Glomerular visceral epithelial cell (primary cell): Measurements from ENCODE around the gene BMPR2.
"Not testable (repeated sequence)": the region's sequence is repeated elsewhere in the genome, so short reads cannot be mapped to it uniquely, and the experiment has no call there.

Experiments
- DNase-seq: peaks from one replicate; pipeline ENCODE4 v3.0.0-alpha.2; 2016; ENCODE audit errors: extremely low spot score

BMPR2 gene

DNA sequence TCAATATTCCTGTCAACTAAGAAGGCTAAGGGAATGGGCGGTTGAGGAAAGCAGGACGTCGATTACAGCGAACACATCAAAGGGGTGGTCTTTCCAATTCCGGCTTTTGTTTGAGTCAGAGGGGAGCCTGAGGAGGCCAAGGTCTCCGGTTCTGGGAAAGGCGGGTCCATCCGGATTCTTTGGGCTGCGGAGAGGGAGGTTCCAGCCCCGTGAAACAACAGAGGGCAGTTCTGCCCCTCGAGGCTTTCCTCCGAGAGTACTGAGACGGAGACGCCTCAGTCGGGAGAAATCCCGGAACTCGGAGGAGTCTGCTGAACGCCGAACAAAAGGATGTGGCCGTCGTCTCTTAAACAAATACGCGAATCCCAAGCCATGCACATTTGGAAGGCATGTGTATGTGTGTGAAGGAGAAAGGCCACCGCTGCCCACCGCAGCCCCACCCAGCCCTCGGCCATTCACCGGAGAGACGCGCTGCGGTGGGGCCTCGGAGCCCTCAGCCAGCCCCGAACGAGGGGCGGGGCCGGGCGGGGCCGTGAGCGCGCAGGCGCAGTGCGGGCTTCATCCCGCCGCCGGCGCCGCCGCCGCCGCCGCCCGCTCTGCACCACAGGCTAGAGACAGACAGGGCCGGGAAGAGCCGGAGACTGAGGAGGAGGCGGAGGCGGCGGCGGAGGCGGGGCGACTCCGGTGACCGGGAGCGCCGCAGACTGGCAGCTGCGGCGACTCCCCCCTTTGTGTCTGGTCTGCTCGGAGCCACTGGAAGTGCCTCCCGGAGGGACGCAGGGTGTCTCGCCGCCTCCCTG lies at the start of gene BMPR2:
Gene BMPR2 (plus strand): TSS at position 719 of the 800 bp plus-strand sequence. CDS start 1,148 bp downstream, outside the sequence.
- peak; percentile 97 for DNase-seq

GRCh38 chr2:202327858-202328257 lies 48.3 kb upstream of the BMPR2 start:
- no peak for DNase-seq

- DNase-seq: peak; percentile 24
Observed at GRCh38 chr2:202335791-202336467, 40.2 kb upstream of the BMPR2 start.

DNA sequence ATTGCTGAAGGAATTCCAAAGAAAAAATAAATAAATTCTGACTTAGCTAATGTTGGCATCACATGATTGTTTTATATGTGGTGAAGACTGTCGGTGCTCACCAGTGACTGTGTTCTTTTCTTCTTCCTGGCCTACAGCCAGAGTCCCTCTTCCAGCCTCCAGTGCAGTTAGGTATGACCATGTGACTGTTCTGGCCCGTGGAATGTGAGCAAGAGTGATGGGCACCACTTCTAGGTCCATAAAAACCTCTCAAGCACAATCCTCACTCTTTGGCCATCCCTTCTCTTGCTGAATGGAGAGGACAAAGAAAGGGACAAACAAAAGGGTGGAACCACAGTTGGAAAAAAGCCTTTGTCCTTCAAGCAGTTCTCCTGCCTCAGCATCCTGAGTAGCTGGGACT lies 39.0 kb upstream of the BMPR2 start:
- peak; percentile 34 for DNase-seq

DNA sequence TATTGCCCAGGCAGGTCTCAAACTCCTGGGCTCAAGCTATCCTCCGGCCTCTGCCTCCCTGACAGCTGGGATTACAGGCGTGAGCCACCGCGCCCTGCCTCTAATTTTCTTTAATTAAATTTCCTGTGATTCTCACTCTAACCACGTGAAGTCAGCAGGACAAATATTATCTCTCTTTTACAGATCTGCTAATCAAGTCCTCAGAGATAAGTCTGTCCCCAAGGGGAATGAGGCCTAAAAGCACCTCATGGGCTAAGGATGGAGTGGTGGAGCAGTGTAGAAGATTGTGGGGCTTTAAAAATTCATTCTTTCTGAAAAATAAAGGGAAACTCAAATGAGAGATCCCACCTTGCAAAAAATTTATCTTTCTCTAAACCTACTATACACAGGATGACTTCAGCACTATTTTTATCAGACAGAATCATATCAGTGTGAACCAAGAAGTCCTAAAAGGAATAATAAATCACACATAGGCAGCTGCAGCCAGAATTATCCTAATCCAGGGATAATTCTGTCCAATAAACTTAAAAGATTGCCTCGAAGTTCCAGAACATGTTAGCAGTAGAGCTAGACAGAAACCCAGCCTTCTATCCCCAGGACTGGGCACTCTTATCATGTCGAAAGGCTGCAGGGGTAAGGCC lies 38.3 kb upstream of the BMPR2 start:
- no peak for DNase-seq

- DNase-seq: no peak
Observed at GRCh38 chr2:202339071-202339870, 36.9 kb upstream of the BMPR2 start.

DNA sequence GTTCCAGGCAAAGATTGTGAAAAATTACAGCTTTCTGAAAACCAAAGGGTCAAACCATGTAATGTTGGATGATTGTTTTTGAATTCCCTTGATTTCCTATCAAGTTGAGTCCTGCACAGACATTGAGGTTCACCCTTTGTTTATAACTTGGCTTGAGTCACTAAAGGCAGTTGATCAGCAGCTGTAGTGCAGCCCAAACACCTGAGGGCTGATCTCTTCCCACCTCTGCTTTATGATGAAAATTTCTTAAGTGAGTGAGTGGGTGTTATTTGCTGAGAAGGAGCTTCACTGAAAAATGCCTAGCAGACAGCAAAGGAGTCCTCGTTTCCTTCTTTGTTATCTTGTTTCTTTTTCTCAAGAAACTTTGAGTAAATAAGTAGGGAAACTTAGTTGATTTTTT lies 31.9 kb upstream of the BMPR2 start:
- DNase-seq: no peak

- no peak for DNase-seq
Observed at GRCh38 chr2:202346180-202346579, 29.9 kb upstream of the BMPR2 start.

DNA sequence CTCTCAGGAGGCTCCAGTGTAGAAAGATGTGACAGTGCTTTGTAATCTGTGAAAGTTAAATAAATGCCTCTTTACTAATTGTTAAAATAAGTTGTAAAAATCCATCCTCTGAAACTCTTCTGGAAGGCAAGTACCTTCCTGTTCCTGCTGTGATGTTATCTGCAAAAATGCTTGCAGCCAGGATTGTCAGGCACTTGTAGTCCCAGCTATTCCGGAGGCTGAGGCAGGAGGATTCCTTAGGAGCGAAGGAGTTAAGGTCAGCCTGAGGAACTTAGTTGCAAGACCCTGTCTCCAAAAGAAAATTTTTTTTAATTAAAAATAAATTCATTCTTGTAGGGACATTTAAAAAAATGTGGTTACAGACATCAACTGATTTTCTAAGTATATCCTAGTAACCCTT lies 22.7 kb upstream of the BMPR2 start:
- no peak for DNase-seq

DNA sequence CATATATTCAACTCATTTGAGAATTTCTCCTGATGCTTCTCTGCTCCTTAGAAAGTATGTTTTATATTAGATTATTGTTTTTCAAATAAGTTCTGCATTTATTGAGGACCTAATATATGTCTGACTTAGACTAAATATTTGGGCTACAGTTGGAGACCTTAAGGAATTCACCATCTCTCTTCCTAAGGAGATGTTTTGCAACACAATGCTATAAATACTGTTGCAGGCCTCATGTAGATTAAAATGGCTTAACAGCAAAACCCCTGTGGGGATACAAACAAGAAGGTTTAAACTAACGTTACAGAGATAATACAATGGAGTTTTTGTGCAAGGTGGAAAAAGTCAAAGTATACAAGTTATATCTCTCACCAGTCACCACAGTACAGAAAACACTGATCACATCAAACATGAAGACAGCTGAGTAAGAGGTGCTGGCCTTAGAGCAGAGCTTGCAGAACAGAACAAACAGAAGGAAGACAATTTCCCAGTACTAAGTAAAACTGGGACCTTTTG lies 20.1 kb upstream of the BMPR2 start:
- no peak for DNase-seq

DNA sequence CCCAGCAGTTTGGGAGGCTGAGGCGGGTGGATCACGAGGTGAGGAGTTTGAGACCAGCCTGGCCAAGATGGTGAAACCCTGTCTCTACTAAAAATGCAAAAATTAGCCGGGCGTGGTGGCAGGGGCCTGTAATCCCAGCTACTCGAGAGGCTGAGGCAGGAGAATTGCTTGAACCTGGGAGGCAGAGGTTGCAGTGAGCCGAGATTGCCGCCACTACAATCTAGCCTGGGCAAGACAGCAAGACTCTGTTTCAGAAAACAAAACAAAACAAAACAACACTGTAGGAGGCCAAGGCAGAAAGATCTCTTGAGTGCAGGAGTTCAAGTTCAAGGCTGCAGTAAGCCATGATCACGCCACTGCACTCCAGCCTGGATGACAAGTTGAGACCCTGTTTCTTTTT lies 17.2 kb upstream of the BMPR2 start:
- DNase-seq: not testable (repeated sequence)

DNA sequence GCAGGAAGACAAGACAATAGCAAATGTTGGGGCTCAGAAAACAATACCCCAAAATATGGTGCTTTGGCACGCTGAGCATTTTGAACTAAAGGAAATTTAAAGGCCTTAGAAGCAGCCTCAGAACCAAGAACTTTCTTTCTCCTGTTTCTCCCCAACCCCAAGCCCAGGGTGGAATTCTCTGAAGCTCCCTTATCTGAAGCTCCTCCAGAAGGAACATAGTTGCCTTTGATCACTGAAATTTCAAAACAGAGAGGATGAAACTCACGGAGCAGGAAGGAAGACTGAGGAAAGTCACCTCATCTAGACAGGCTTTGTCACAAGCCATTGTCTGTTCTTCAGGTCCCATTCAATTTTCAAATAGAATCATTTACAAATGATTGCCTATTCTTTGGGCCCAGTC lies 15.5 kb upstream of the BMPR2 start:
- no peak for DNase-seq

DNA sequence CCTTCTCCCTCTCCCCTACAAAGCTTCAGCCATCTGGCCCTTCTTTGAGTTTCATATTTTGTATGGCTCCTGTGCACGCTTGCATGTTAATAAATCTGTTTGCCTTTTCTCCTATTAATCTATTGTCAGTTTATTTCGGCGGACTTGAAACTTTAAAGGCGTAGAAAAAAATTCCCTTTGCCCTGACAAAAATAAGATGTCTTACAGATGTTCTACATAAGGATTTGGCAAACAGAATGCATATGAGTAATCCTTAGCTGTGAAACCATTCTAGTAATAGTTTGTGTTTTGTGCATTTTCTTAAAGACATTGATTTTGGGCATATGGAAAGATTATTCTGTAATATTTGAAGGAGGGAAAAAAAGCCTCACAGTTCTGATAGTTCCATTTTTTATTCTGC lies 15.0 kb upstream of the BMPR2 start:
- DNase-seq: no peak

DNA sequence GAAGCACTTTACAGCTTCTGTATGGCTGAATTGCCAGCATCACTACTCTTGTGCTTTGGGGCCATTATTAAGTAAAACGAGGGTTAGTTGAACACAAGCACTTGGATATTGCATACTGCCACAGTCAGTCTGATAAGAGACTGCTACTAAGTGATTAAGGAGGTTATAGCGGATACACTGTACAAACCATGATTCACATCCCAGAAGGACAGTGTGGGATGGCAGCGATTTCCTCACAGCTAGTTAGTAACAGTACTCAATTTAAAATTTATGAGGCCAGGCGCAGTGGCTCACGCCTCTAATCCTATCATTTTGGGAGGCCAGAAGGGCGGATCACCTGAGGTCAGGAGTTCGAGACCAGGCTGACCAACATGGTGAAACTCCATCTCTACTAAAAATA lies 2.6 kb upstream of the BMPR2 start:
- no peak for DNase-seq

DNA sequence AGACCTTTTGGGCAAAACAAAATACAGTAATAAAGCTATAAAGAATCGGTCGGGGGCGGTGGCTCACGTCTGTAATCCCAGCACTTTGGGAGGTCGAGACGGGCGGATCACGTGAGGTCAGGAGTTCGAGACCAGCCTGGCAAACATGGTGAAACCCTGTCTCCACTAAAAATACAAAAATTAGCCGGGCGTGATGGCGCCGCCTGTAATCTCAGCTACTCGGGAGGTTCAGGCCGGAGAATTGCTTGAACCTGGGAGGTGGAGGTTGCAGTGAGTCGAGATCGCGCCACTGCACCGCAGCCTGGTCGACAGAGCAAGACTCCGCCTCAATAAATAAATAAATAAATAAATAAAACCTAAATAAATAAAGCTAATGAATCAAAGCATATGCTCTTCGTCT lies 1.7 kb upstream of the BMPR2 start:
- DNase-seq: not testable (repeated sequence)

DNA sequence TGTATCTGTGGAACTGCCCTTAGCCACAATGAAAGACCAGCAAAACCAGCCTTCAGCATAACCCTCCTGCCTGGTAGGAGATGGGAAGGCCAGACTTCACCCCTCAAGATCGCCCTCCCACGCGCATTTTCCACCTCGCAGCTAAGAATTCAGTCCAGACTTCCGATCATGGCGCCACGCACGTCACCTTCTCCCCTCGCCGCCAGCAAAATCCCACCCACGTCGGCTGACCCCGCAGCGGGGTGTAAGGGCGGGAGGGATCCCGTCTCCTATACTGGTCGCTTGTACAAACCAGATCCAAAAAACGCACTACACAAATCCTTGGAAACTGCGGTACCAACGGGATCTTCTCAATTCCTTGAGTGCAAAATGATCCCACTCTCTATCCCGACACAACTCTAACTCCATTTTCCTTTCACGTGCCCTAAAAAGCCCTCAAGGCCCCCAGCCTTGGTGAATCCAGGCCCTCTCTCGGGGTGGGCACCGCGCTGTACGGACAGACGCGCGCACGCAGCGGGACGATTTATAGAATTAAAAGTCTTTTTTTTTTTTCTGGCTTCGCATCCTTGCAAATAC lies 1.0 kb upstream of the BMPR2 start:
- DNase-seq: peak; percentile 76

DNA sequence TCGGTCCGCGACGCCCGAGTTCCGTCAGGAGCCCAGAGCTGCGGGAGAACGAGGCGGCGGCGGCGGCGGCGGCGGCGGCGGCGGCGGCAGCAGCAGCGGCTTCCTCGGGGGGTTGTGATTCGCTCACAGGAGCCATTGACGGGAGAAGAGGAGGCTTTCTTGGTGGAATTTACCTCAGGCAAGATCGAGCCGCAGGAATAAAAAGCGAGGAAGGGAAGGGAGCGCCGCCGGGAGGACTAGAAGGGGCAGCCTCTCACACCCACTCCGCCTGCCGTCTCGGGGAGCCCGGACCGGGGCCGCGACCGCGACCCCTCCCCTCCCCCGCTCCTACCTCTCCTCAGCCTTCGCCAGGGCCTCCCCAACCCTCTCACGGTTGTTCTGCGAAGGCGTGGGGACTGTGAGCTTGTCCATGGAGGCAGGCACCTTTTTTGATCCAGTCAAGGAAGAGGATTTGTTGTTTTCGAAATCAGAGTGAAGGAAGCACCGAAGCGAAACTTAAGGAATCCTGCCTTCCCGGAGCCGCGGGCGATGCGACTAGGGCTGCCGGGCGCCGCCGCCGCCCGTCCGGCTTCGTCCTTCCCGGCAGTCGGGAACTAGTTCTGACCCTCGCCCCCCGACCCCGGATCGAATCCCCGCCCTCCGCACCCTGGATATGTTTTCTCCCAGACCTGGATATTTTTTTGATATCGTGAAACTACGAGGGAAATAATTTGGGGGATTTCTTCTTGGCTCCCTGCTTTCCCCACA lies 506 bp downstream of the BMPR2 start:
- no peak for DNase-seq

DNA sequence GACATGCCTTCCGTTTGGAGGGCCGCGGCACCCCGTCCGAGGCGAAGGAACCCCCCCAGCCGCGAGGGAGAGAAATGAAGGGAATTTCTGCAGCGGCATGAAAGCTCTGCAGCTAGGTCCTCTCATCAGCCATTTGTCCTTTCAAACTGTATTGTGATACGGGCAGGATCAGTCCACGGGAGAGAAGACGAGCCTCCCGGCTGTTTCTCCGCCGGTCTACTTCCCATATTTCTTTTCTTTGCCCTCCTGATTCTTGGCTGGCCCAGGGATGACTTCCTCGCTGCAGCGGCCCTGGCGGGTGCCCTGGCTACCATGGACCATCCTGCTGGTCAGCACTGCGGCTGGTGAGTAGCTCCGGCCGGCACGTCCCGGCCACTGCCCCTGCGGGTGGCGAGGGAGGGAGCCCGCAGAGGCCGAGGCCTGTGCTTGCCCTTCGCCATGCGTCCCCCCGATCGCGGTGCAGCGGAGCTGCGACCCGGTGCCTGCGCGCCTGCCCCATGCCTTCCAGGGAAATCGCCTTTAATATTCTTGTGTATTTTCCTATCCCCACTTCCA lies 1.2 kb downstream of the BMPR2 start:
- DNase-seq: peak; percentile 50

GRCh38 chr2:202378001-202378400 lies 1.9 kb downstream of the BMPR2 start:
- no peak for DNase-seq

DNA sequence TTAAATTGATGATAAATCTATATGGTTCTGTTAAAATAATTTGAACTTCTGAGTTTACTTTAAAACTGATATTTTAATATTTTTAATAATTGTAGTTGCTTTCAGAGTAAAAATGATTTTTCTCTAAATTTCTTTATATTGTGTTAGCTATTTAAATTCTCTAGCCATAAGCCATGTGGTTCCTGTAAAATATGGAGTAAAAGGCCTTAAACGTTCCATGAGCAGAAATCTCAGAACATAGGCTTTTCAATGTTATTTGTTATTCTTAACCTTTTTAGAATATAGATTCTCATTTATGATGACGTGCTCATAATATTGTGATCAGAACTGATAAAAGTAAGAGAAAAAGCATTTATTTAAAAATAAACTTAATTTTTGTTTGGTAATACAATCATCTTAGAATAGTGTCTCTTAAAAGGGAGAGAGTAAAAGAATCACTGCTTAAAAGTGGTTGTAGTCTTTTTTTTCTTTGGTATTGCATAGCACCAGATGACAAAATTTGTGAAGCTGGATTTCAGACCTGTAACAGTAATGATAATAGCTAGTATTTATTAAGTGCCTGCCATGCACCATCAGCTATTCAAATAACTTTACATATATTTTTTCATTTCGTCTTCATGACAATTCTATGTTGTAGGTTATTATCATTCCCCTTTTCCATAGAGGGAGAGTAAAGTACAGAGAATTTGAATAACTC lies 2.7 kb downstream of the BMPR2 start:
- DNase-seq: peak; percentile 12
